Measurements from ENCODE around the gene CCDC157. TPM values are rescaled to one million over a fixed set of nuclear protein-coding genes. Genes with fewer than 3 reads are reported as not detected.
A peak's percentile ranks its signal among the peaks of the same experiment; 100 is the strongest.

Gene CCDC157
- total RNA-seq, 1 donor from 2014 or later: 4.7 TPM

GRCh38 chr22:30327864-30328345 lies 28.9 kb upstream of the CCDC157 start:
- Mint-ChIP-seq H3K36me3 (peaks cover 9% of the 10 kb centered on the region), H3K27ac (peak overlapping the region; percentile 92), H3K9me3 (no peaks in the 10 kb centered on the region), H3K4me3 (peak overlapping the region; percentile 75), H3K4me1 (peaks cover 41% of the 10 kb centered on the region), H3K27me3 (ENCODE audit: low read depth) (peaks cover 22% of the 10 kb centered on the region)
- TF ChIP-seq, protein P1, sequence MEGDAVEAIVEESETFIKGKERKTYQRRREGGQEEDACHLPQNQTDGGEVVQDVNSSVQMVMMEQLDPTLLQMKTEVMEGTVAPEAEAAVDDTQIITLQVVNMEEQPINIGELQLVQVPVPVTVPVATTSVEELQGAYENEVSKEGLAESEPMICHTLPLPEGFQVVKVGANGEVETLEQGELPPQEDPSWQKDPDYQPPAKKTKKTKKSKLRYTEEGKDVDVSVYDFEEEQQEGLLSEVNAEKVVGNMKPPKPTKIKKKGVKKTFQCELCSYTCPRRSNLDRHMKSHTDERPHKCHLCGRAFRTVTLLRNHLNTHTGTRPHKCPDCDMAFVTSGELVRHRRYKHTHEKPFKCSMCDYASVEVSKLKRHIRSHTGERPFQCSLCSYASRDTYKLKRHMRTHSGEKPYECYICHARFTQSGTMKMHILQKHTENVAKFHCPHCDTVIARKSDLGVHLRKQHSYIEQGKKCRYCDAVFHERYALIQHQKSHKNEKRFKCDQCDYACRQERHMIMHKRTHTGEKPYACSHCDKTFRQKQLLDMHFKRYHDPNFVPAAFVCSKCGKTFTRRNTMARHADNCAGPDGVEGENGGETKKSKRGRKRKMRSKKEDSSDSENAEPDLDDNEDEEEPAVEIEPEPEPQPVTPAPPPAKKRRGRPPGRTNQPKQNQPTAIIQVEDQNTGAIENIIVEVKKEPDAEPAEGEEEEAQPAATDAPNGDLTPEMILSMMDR (IDR thresholded peaks at IDR 0.05; ENCODE audit: unreplicated experiment): no peak
- no peak for DNase-seq (ENCODE audit: low spot score in 2 of 2, unreplicated experiment in 2 of 2)

- peak overlapping the region; percentile 92 for H3K27ac Mint-ChIP-seq
- peaks cover 16% of the 10 kb centered on the region for H3K27me3 Mint-ChIP-seq (ENCODE audit: low read depth)
- peaks cover 6% of the 10 kb centered on the region for H3K36me3 Mint-ChIP-seq
- no peaks in the 10 kb centered on the region for H3K9me3 Mint-ChIP-seq
- TF ChIP-seq, protein P1 (IDR thresholded peaks at IDR 0.05; ENCODE audit: unreplicated experiment): no peak
- no peak for DNase-seq (ENCODE audit: low spot score in 2 of 2, unreplicated experiment in 2 of 2)
- H3K4me1 Mint-ChIP-seq: peaks cover 41% of the 10 kb centered on the region
- peak overlapping the region; percentile 11 for H3K4me3 Mint-ChIP-seq
Observed at GRCh38 chr22:30328466-30329049, 28.2 kb upstream of the CCDC157 start.

DNA sequence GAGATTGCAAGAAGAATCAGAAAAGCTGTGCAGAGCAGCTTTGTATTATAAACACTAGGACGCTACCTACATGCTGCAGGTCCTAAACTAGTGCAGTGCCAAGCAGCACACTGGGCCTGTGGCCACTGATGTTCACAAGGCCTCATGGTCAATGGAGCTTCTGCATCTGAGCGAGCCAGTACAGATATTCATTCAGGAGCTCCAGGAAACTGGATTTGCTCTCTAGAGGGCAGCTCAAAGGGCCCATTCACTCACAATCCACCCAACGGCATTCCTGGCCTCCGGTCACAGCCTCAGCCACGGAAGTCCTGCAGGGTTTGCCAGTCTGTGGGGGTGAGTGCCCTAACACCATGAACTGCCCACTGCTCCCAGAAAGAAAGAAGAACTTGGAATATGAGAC lies 24.3 kb upstream of the CCDC157 start:
- H3K27me3 Mint-ChIP-seq (ENCODE audit: low read depth): no peaks in the 10 kb centered on the region
- no peaks in the 10 kb centered on the region for H3K9me3 Mint-ChIP-seq
- TF ChIP-seq, protein P1 (IDR thresholded peaks at IDR 0.05; ENCODE audit: unreplicated experiment): no peak
- no peak overlapping the region for H3K4me3 Mint-ChIP-seq
- no peak for DNase-seq (ENCODE audit: low spot score in 2 of 2, unreplicated experiment in 2 of 2)
- no peak overlapping the region for H3K27ac Mint-ChIP-seq
- H3K36me3 Mint-ChIP-seq: peaks cover 34% of the 10 kb centered on the region
- peaks cover 14% of the 10 kb centered on the region for H3K4me1 Mint-ChIP-seq

- Mint-ChIP-seq H3K9me3 (no peaks in the 10 kb centered on the region), H3K4me1 (peaks cover 10% of the 10 kb centered on the region), H3K27ac (no peak overlapping the region), H3K36me3 (peaks cover 40% of the 10 kb centered on the region), H3K27me3 (ENCODE audit: low read depth) (no peaks in the 10 kb centered on the region), H3K4me3 (no peak overlapping the region)
- TF ChIP-seq, protein P1 (IDR thresholded peaks at IDR 0.05; ENCODE audit: unreplicated experiment): no peak
- no peak for DNase-seq (ENCODE audit: low spot score in 2 of 2, unreplicated experiment in 2 of 2)
Observed at GRCh38 chr22:30332994-30333706, 23.7 kb upstream of the CCDC157 start.

- no peak for DNase-seq (ENCODE audit: low spot score in 2 of 2, unreplicated experiment in 2 of 2)
- Mint-ChIP-seq H3K36me3 (peaks cover 44% of the 10 kb centered on the region), H3K9me3 (no peaks in the 10 kb centered on the region), H3K27ac (no peak overlapping the region), H3K4me1 (peaks cover 6% of the 10 kb centered on the region), H3K4me3 (no peak overlapping the region), H3K27me3 (ENCODE audit: low read depth) (no peaks in the 10 kb centered on the region)
- TF ChIP-seq, protein P1 (IDR thresholded peaks at IDR 0.05; ENCODE audit: unreplicated experiment): no peak
Observed at GRCh38 chr22:30333707-30334087, 23.1 kb upstream of the CCDC157 start.
